ENCODE results near the gene PPP1R14D. TPM values are rescaled to one million over a fixed set of nuclear protein-coding genes. Genes with fewer than 3 reads are reported as not detected.

PPP1R14D gene
- total and polyA plus RNA-seq, 4 donors: 22.3 TPM; not detected in 3

GRCh38 chr15:40830884-40831283, 2.4 kb upstream of the PPP1R14D start:
- no peak overlapping the region for H3K4me3 ChIP-seq (ENCODE audit: low read length in 2 of 2)
- intact Hi-C loops (cut with DNase I): no loop called here
- 69 to 74% methylated on average over 2 of the region's 2 CpGs for WGBS, 2 donors
- no peaks in the 10 kb centered on the region for H3K36me3 ChIP-seq (ENCODE audit: control insufficient read depth in 1 of 2, insufficient read depth in 2 of 2, low read length in 1 of 2)
- no peaks in the 10 kb centered on the region for H3K9me3 ChIP-seq (ENCODE audit: control insufficient read depth, low read length)
- H3K4me1 ChIP-seq (ENCODE audit: control insufficient read depth in 1 of 2, insufficient read depth in 2 of 2, low read length in 2 of 2): no peaks in the 10 kb centered on the region
- no peak overlapping the region for H3K27ac ChIP-seq (ENCODE audit: low read depth in 1 of 2, low read length in 2 of 2)
- no peak for ATAC-seq (ENCODE audit: low FRiP score)
- no peaks in the 10 kb centered on the region for H3K27me3 ChIP-seq (ENCODE audit: control insufficient read depth in 1 of 2, insufficient read depth in 2 of 2, low read length in 1 of 2)
- no peak for DNase-seq

GRCh38 chr15:40829115-40829514, 607 bp upstream of the PPP1R14D start:
- Histone ChIP-seq H3K27me3 (ENCODE audit: control insufficient read depth in 1 of 2, insufficient read depth in 2 of 2, low read length in 1 of 2) (no peaks in the 10 kb centered on the region), H3K9me3 (ENCODE audit: control insufficient read depth, low read length) (no peaks in the 10 kb centered on the region), H3K4me1 (ENCODE audit: control insufficient read depth in 1 of 2, insufficient read depth in 2 of 2, low read length in 2 of 2) (no peaks in the 10 kb centered on the region), H3K4me3 (ENCODE audit: low read length in 2 of 2) (no peak overlapping the region), H3K27ac (ENCODE audit: low read depth in 1 of 2, low read length in 2 of 2) (no peak overlapping the region), H3K36me3 (ENCODE audit: control insufficient read depth in 1 of 2, insufficient read depth in 2 of 2, low read length in 1 of 2) (no peaks in the 10 kb centered on the region)
- intact Hi-C loops (cut with DNase I): no loop called here
- DNase-seq: peak; percentile 21 to 42
- WGBS, 2 donors: 77 to 81% methylated on average over 7 of the region's 7 CpGs
- no peak for ATAC-seq (ENCODE audit: low FRiP score)

- WGBS, 2 donors: 63 to 64% methylated on average over 4 of the region's 4 CpGs
- H3K36me3 ChIP-seq (ENCODE audit: control insufficient read depth in 1 of 2, insufficient read depth in 2 of 2, low read length in 1 of 2): no peaks in the 10 kb centered on the region
- H3K4me3 ChIP-seq (ENCODE audit: low read length in 2 of 2): no peak overlapping the region
- intact Hi-C loops (cut with DNase I): no loop called here
- H3K27me3 ChIP-seq (ENCODE audit: control insufficient read depth in 1 of 2, insufficient read depth in 2 of 2, low read length in 1 of 2): no peaks in the 10 kb centered on the region
- no peak overlapping the region for H3K27ac ChIP-seq (ENCODE audit: low read depth in 1 of 2, low read length in 2 of 2)
- H3K9me3 ChIP-seq (ENCODE audit: control insufficient read depth, low read length): no peaks in the 10 kb centered on the region
- peak in 1 of 2 donors; percentile 16 for DNase-seq
- ATAC-seq (ENCODE audit: low FRiP score): no peak
- H3K4me1 ChIP-seq (ENCODE audit: control insufficient read depth in 1 of 2, insufficient read depth in 2 of 2, low read length in 2 of 2): no peaks in the 10 kb centered on the region
Measured at GRCh38 chr15:40826423-40827075, 2.0 kb downstream of the PPP1R14D start.

GRCh38 chr15:40825661-40826422, 2.7 kb downstream of the PPP1R14D start:
- H3K9me3 ChIP-seq (ENCODE audit: control insufficient read depth, low read length): no peaks in the 10 kb centered on the region
- no peak overlapping the region for H3K4me3 ChIP-seq (ENCODE audit: low read length in 2 of 2)
- H3K27ac ChIP-seq (ENCODE audit: low read depth in 1 of 2, low read length in 2 of 2): no peak overlapping the region
- WGBS, 2 donors: 75% methylated on average over 5 of the region's 5 CpGs
- intact Hi-C loops (cut with DNase I): no loop called here
- no peaks in the 10 kb centered on the region for H3K36me3 ChIP-seq (ENCODE audit: control insufficient read depth in 1 of 2, insufficient read depth in 2 of 2, low read length in 1 of 2)
- no peaks in the 10 kb centered on the region for H3K27me3 ChIP-seq (ENCODE audit: control insufficient read depth in 1 of 2, insufficient read depth in 2 of 2, low read length in 1 of 2)
- H3K4me1 ChIP-seq (ENCODE audit: control insufficient read depth in 1 of 2, insufficient read depth in 2 of 2, low read length in 2 of 2): no peaks in the 10 kb centered on the region
- ATAC-seq (ENCODE audit: low FRiP score): no peak
- DNase-seq: peak in 1 of 2 donors; percentile 16

GRCh38 chr15:40823572-40824343, 4.8 kb downstream of the PPP1R14D start:
- intact Hi-C loops (cut with DNase I): no loop called here
- Histone ChIP-seq H3K36me3 (ENCODE audit: control insufficient read depth in 1 of 2, insufficient read depth in 2 of 2, low read length in 1 of 2) (no peaks in the 10 kb centered on the region), H3K27ac (ENCODE audit: low read depth in 1 of 2, low read length in 2 of 2) (no peak overlapping the region), H3K9me3 (ENCODE audit: control insufficient read depth, low read length) (no peaks in the 10 kb centered on the region), H3K27me3 (ENCODE audit: control insufficient read depth in 1 of 2, insufficient read depth in 2 of 2, low read length in 1 of 2) (no peaks in the 10 kb centered on the region), H3K4me3 (ENCODE audit: low read length in 2 of 2) (no peak overlapping the region), H3K4me1 (ENCODE audit: control insufficient read depth in 1 of 2, insufficient read depth in 2 of 2, low read length in 2 of 2) (no peaks in the 10 kb centered on the region)
- WGBS, 2 donors: 85 to 86% methylated on average over 1 of the region's 1 CpG
- no peak for ATAC-seq (ENCODE audit: low FRiP score)
- DNase-seq: no peak

- no peaks in the 10 kb centered on the region for H3K36me3 ChIP-seq (ENCODE audit: control insufficient read depth in 1 of 2, insufficient read depth in 2 of 2, low read length in 1 of 2)
- 91 to 92% methylated on average over 2 of the region's 2 CpGs for WGBS, 2 donors
- no peak for ATAC-seq (ENCODE audit: low FRiP score)
- no peaks in the 10 kb centered on the region for H3K4me1 ChIP-seq (ENCODE audit: control insufficient read depth in 1 of 2, insufficient read depth in 2 of 2, low read length in 2 of 2)
- no peak for DNase-seq
- no peaks in the 10 kb centered on the region for H3K27me3 ChIP-seq (ENCODE audit: control insufficient read depth in 1 of 2, insufficient read depth in 2 of 2, low read length in 1 of 2)
- H3K9me3 ChIP-seq (ENCODE audit: control insufficient read depth, low read length): no peaks in the 10 kb centered on the region
- H3K4me3 ChIP-seq (ENCODE audit: low read length in 2 of 2): no peak overlapping the region
- H3K27ac ChIP-seq (ENCODE audit: low read depth in 1 of 2, low read length in 2 of 2): no peak overlapping the region
- intact Hi-C loops (cut with DNase I): no loop called here
Measured at GRCh38 chr15:40821195-40821594, 7.3 kb downstream of the PPP1R14D start.

- no peaks in the 10 kb centered on the region for H3K27me3 ChIP-seq (ENCODE audit: control insufficient read depth in 1 of 2, insufficient read depth in 2 of 2, low read length in 1 of 2)
- no peak overlapping the region for H3K27ac ChIP-seq (ENCODE audit: low read depth in 1 of 2, low read length in 2 of 2)
- H3K4me1 ChIP-seq (ENCODE audit: control insufficient read depth in 1 of 2, insufficient read depth in 2 of 2, low read length in 2 of 2): no peaks in the 10 kb centered on the region
- intact Hi-C loops (cut with DNase I): no loop called here
- H3K9me3 ChIP-seq (ENCODE audit: control insufficient read depth, low read length): no peaks in the 10 kb centered on the region
- no peaks in the 10 kb centered on the region for H3K36me3 ChIP-seq (ENCODE audit: control insufficient read depth in 1 of 2, insufficient read depth in 2 of 2, low read length in 1 of 2)
- no peak overlapping the region for H3K4me3 ChIP-seq (ENCODE audit: low read length in 2 of 2)
- DNase-seq: no peak
- ATAC-seq (ENCODE audit: low FRiP score): no peak
- 39 to 49% methylated on average over 7 of the region's 7 CpGs for WGBS, 2 donors
Measured at GRCh38 chr15:40819048-40819447, 9.5 kb downstream of the PPP1R14D start.

- H3K4me1 ChIP-seq (ENCODE audit: control insufficient read depth in 1 of 2, insufficient read depth in 2 of 2, low read length in 2 of 2): no peaks in the 10 kb centered on the region
- peak in 1 of 2 donors; percentile 48 for DNase-seq
- no peaks in the 10 kb centered on the region for H3K9me3 ChIP-seq (ENCODE audit: control insufficient read depth, low read length)
- no peaks in the 10 kb centered on the region for H3K27me3 ChIP-seq (ENCODE audit: control insufficient read depth in 1 of 2, insufficient read depth in 2 of 2, low read length in 1 of 2)
- 78 to 86% methylated on average over 4 of the region's 4 CpGs for WGBS, 2 donors
- no peak overlapping the region for H3K27ac ChIP-seq (ENCODE audit: low read depth in 1 of 2, low read length in 2 of 2)
- ATAC-seq (ENCODE audit: low FRiP score): no peak
- H3K4me3 ChIP-seq (ENCODE audit: low read length in 2 of 2): no peak overlapping the region
- intact Hi-C loops (cut with DNase I): no loop called here
- no peaks in the 10 kb centered on the region for H3K36me3 ChIP-seq (ENCODE audit: control insufficient read depth in 1 of 2, insufficient read depth in 2 of 2, low read length in 1 of 2)
Measured at GRCh38 chr15:40815042-40815698, 13.3 kb downstream of the PPP1R14D start.

All from aorta (tissue), 5 donors.